CD4-positive, alpha-beta T cell treated with Interleukin-6 for 4 hours (primary cell): ENCODE results near the gene AEN.

Experiments
- DNase-seq: peaks from one replicate; pipeline ENCODE4 v3.0.0-alpha.2; 2020; ENCODE audit warnings: mixed read lengths

The AEN gene

DNA sequence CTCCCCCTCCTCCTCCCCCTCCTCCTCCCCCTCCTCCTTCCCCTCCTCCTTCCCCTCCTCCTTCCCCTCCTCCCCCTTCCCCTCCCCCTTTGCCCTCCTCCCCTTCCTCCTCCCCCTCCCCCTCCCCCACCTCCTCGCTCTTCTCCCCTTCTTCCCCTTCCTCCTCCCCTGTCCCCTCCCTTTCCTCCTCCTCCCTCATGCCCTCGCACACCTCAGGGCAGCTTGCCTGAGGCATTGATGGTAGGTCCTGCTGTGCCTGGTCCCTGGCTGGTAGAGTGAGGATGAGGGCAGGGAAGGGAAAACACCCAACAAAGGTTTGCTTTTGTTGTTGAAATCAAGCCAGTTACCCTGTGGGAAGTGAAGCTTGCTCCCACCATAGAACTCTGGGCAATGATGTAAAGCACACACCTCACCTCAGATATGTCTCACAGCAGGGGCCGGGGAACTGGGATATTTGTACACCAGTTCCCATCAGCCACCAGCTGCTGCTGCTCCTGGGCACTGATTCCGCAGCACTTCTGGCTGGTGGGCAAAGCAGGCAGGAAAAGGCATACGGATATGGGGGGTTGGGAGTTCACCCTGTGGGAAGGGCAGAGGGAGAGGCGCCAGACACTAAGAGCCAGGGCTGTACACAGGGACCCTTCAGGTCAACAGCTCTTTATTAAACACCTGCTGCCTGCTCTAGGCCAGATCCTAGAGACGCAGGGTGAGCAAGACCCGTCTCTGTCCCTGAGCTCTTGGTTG lies 31.5 kb downstream of the AEN start:
- peak; percentile 33 for DNase-seq

GRCh38 chr15:88653200-88654064 lies 32.3 kb downstream of the AEN start:
- DNase-seq = no peak

- DNase-seq = no peak
Observed at GRCh38 chr15:88654430-88655102, 33.4 kb downstream of the AEN start.

GRCh38 chr15:88655103-88655553 lies 34.0 kb downstream of the AEN start:
- no peak for DNase-seq

DNA sequence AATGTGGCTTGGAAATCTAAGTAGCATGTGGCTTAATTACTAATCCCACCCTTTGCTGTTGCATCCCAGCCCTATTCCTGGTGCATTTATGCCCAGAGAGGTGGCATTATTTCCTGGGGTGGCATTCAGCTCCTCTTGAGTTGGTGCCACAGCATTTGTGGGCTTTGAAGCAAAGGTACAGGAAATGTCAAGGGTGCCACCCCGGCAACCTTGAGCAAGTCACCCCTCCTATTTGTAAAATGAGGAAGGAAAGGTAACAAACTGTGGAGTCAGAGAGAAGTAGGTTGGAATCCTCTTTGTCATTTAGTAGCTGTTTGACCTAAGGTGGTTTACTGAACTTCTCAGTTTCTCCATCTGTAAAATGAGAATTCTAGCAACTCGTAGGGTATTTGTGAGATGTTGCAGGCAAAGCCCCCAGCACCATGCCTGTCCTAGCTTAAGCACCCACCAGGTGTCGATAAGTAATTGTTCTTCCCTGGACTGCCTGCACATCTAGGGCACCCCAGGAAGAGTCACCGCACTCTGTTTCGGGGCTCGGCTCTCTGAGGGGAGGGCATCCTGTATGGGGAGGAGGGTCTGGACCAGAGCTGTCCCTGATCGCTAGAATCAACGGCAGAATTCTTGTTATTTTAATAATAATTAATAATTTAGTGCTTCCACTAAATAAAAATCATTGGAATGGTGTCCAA lies 34.8 kb downstream of the AEN start:
- DNase-seq = peak; percentile 60

DNA sequence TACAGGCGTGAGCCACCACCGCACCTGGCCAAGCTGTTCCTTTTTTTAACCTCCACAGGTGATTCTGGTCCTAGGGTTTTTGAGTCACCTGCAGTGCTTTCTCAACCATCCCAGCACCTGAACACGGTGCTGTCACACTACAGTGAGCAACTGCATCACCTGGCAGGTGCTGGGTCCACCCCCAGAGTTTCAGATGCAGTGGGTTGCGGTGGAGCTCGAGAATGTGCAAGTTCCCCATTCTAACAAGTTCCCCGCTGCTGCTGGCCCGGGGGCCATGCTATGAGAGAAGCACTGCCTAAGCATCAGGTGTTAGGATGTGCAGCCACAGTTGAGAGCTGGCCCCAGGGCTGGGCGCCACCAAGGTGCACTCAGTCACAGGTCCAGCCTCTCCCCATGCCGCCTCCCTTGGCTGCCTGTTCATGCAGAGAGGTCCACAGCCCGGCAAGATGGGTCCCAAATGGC lies 35.7 kb downstream of the AEN start:
- DNase-seq = no peak

DNA sequence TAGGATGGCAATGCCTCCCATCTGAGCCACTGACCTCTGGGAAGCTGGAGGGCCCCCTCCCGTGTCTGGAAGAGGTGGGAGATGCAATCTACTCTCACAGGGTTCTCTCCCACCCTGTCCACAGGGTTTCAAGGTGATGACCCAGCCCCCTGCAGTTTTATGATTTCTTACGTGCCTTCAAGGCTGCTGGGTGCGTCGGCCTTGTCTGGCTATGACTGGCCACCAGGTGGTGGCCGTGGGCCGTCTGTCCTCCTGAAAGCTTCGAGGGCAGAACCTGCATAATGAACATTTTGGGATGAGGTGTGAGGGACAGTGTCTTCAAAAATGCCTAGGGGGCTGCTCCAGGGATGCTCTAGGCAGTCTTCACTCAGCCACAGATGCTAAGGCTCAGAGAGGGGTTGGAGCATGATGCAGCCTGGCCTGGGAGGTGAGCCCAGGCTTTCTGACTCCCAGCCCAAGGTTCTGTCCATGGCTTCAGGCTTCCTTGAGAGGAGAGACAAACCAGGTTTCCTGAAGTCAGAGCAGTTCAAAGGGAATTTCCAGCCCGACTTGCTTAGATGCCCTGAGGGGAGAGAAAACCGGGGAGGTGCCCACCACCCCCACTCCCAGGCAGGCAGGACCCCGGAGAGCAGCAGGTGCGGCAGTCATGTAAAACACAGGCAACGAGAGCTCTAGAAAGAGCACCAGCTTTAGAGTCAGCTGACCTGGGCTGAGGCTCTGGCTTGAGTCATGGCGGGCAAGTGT lies 36.4 kb downstream of the AEN start:
- DNase-seq = no peak

GRCh38 chr15:88658070-88658965 lies 37.2 kb downstream of the AEN start:
- DNase-seq = no peak

DNA sequence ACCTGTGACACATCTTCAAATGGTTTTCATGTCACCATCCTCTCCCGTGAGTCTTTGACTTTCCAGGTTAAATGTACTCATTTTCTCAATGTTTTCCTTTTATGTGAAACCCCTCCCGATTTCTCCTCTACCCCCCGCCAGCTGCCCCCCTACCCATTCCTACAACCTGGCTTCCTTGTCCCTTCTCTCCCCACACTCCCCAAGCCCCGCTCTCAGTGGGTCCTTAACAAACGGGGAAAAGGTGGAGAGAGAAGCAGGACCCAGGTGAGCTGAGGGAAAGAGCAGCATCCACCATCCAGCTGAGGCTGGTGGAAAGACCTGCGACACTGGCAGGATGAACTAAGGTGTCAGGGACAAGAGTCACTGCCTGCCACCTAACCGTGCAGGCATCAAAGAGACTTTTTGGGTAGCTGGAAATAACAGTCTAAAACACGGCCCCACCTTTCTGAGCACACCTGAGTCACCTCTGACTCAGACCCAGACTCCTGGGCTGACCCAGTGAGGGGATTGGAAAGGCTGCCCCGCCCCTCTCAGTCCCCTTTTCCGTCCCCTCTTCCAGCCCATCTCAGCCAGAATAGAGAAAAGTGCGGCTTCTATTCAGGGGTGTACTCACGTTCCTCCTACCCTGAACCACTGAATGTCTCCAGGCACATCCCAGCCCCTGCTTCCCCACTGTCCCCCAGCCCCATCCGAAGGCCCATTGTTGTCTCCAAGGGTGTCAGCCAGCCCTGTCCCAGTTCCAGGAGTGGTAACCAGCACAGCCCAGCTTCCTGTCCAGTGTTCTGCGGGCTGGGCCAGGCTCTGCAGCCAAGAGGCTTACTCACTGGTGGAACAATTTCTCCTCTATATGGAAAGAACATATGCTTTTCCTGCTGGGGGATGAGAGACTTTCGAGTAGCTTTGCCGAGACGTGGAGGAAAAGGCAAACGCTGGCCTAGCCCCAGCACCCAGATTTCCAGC lies 38.1 kb downstream of the AEN start:
- peak; percentile 49 for DNase-seq

DNA sequence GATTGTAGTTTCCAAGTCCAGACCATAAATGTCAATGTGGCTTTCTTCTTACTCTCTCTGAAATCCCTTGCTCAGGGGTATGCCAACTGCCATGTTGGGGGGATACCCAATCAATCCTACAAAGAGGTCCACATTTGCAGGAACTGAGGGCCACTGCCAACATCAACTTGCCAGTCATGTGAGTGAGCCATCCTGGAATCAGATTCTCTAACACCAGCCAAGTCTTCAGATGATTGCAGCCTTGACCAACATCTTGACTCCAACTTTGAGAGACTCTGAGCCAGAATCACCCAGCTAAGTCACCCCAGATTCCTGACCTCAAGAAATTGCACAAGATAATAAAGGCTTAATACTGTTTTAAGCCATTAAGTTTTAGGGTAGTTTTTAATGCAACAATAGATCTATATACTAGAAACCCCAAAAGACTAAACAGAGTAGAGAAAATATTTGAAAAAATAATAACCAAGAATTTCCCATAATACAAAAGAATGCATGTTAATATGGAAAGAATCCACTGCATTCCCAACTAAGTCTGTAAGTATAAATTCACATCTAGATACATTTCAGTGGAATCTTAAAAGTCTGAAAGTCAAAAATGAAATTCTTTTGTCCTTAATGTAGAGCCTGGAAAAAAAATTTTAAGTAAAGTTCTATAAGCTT lies 40.0 kb downstream of the AEN start:
- DNase-seq = no peak

- no peak for DNase-seq
Observed at GRCh38 chr15:88661761-88662556, 40.8 kb downstream of the AEN start.

DNA sequence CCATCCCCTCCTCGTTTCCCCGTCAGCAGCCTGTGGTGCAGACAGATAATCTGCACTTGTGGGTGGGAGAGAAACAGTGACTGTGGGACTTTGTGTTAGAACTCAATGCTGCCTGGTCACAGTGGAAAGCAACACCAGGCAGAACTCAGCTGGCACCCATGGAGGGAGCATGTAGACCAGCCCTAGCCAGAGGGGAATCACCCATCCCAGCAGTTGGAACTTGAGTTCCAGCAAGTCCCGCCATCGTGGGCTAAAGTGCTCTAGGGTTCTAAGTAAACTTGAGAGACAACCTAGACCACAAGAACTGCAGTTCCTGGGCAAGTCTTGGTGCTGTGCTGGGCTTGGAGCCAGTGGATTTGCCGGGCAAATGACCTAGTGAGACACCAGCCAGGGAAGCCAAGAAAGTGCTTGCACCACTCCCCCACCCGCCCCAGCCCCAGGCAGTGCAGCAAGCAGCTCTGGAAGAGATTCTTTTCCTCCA lies 42.0 kb downstream of the AEN start:
- DNase-seq = no peak

DNA sequence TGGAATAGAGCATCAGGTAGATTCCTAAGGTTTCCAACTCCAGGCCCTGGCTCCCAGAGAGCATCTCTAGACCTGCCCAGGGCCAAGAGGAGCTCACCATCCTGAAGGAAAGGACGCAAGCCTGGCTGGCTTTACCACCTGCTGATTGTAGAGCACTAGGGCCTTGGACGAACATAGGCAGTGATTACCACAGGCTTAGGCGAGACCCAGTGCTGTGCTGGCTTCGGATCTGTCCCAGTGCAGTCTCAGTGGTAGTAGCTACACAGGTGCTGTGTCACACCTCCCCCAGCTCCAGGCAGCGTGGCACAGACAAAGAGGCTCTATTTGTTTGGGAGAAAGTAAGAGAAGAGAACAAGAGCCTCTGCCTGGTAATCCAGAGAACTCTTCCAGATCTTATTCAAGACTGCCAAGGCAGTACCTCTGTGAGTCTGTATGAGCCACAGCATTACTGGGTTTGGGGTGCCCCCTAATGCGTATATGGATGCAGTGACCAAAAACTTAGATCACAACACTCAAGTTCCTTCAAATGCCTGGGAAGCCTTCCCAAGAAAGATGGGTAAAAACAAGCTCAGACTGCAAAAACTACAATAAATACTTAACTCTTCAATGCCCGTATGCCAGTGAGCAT lies 43.1 kb downstream of the AEN start:
- DNase-seq = peak; percentile 73

- DNase-seq = no peak
Observed at GRCh38 chr15:88674661-88675060, 53.5 kb downstream of the AEN start.

DNA sequence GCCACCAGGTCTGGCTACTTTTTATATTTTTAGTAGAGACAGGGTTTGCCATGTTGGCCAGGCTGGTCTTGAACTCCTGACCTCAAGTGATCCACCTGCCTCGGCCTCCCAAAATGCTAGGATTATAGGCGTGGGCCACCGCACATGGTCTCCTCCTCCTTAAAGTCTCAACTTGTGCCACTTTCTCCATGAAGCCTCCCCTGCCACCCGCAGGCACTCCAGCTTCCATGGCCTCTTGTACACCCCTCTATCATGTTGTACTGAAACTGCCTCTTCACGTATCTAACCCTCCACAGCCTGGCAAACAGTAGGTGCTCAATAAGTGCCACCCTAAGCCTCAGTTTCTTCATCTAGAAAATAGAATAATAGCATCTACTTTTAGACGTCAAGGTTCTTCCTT lies 57.6 kb downstream of the AEN start:
- DNase-seq = no peak

DNA sequence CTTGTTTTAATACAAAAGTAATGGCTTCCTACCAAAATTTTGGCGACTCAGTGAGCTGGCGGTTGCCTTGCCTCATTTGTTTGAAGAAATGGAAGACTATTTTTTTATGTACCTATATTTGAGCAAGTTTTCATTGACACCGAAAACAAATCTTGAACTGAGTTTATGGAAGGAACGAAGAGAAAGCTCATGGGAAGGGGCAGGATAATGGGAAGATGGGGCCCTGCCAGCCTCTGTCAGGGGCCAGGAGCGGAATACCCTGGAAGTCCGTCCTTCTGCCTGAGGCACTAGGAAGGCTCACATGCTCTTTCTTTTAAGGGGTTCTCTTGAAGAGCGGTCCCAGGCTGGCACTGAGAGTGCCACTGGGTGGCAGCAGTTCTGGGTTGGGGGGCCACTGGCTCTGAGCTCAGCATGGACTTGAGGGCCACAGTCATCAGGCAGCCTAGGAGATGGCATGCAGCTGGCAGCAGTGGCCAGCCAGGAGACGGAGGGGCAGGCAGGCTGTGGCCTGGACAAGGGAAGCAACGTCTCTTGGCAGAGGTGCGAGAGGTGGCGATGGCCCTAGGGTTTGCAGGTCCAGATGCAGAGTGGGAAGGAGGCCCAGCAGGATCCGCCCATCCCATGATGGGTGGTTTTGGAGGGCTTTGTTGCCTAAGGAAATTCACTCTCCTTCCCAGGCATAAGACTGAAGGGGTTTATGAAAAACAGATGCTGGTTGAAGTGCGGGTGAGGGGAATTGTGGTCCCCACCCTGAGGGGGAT lies 59.3 kb downstream of the AEN start:
- DNase-seq = no peak
